ENCODE data around the gene PARN. TPM values are rescaled to one million over a fixed set of nuclear protein-coding genes. Genes with fewer than 3 reads are reported as not detected.
"Not testable (repeated sequence)": the region's sequence is repeated elsewhere in the genome, so short reads cannot be mapped to it uniquely, and the experiment has no call there.

PARN gene
- total RNA-seq, 1 experiment from 2014 or later = 42.5 TPM

- H3K27me3 ChIP-seq (ENCODE audit: insufficient read depth, low read length) = no peaks in the 10 kb centered on the region
- no peaks in the 10 kb centered on the region for H3K36me3 ChIP-seq (ENCODE audit: control insufficient read depth in 1 of 2, insufficient read depth in 2 of 2, low read length in 2 of 2)
- ChIA-PET RAD21 (ENCODE audit: low non-redundant PET in 1 of 2, low total read pairs in 2 of 2, uncharacterized antibody in 2 of 2, unreplicated experiment in 2 of 2) (no interaction called here), CTCF (no interaction called here), POLR2A (interaction anchor here (0.6 kb wide), 1 partner anchor 14 kb away, joined by 3 read pairs; no protein-coding TSS in a partner anchor)
- H3K9me2 ChIP-seq (ENCODE audit: insufficient read depth) = no peaks in the 10 kb centered on the region
- H3K79me2 ChIP-seq (ENCODE audit: insufficient read depth, low read length) = no peaks in the 10 kb centered on the region
- DNase-seq (ENCODE audit: low read depth, low spot score) = no peak
- no peak overlapping the region for H2AFZ ChIP-seq (ENCODE audit: low read depth, low read length, poor library complexity, severe bottlenecking)
- no peaks in the 10 kb centered on the region for H4K20me1 ChIP-seq (ENCODE audit: insufficient read depth)
- no peak for ATAC-seq
- H3K4me1 ChIP-seq (ENCODE audit: control insufficient read depth in 1 of 2, insufficient read depth in 2 of 2, low read length in 2 of 2) = peaks cover 44 to 63% of the 10 kb centered on the region in 2 experiments
- H3K9ac ChIP-seq (ENCODE audit: low read length) = no peak overlapping the region
- H3K9me3 ChIP-seq (ENCODE audit: control insufficient read depth in 1 of 2, insufficient read depth in 1 of 2, low read depth in 1 of 2, low read length in 2 of 2) = no peaks in the 10 kb centered on the region
- H3K27ac ChIP-seq (ENCODE audit: low read depth, low read length) = peak overlapping the region; percentile 91
- TF ChIP-seq ZFX (IDR thresholded peaks at IDR 0.05) (no peak), ATF3 (IDR thresholded peaks at IDR 0.05) (no peak), CEBPB (IDR thresholded peaks at IDR 0.05; ENCODE audit: low read depth) (no peak), ZBTB33 (IDR thresholded peaks at IDR 0.05; ENCODE audit: extremely low read depth, insufficient replicate concordance, low read length) (no peak), MAX (IDR thresholded peaks at IDR 0.05) (no peak), EGR1 (IDR thresholded peaks at IDR 0.05; ENCODE audit: low read depth) (no peak), EZH2 (IDR thresholded peaks at IDR 0.05) (no peak), ELF1 (IDR thresholded peaks at IDR 0.05; ENCODE audit: borderline replicate concordance, low read depth) (no peak), FOSL1 (IDR thresholded peaks at IDR 0.05; ENCODE audit: low read depth) (no peak), POLR2AphosphoS5 (IDR thresholded peaks at IDR 0.05; ENCODE audit: low read depth, low read length) (no peak), EZH2phosphoT487 (IDR thresholded peaks at IDR 0.05; ENCODE audit: borderline replicate concordance) (no peak), JUND (IDR thresholded peaks at IDR 0.05) (no peak)
- intact Hi-C loops (cut with micrococcal nuclease) = loop anchor here (5.0 kb wide), 2 partner anchors 96 to 104 kb away; no protein-coding TSS in a partner anchor
- H3K4me2 ChIP-seq (ENCODE audit: low read length) = peak overlapping the region; percentile 70
- no peak overlapping the region for H3K4me3 ChIP-seq (replicated peaks in 1 of 2; ENCODE audit: low read depth in 1 of 2, low read length in 2 of 2)
- no TSS peak for BruUV-seq (replicated peaks)
Measured at GRCh38 chr16:14398014-14398717, 231.9 kb downstream of the PARN start.

- CTCF ChIA-PET; RAD21 ChIA-PET (ENCODE audit: low non-redundant PET in 1 of 2, low total read pairs in 2 of 2, uncharacterized antibody in 2 of 2, unreplicated experiment in 2 of 2): not testable (repeated sequence)
- intact Hi-C loops (cut with micrococcal nuclease) = loop anchor here (5.0 kb wide), 2 partner anchors 94 to 106 kb away; no protein-coding TSS in a partner anchor
Measured at GRCh38 chr16:14395710-14396304, 234.3 kb downstream of the PARN start.

More at GRCh38 chr16:14395710-14396304, 234.3 kb downstream of the PARN start:
- H4K20me1 ChIP-seq (ENCODE audit: insufficient read depth); H3K27me3 ChIP-seq (ENCODE audit: insufficient read depth, low read length); BruUV-seq (replicated peaks); H3K4me3 ChIP-seq (replicated peaks in 1 of 2; ENCODE audit: low read depth in 1 of 2, low read length in 2 of 2); H3K79me2 ChIP-seq (ENCODE audit: insufficient read depth, low read length); H2AFZ ChIP-seq (ENCODE audit: low read depth, low read length, poor library complexity, severe bottlenecking); H3K27ac ChIP-seq (ENCODE audit: low read depth, low read length); H3K4me2 ChIP-seq (ENCODE audit: low read length); POLR2A ChIA-PET; DNase-seq (ENCODE audit: low read depth, low spot score); H3K36me3 ChIP-seq (ENCODE audit: control insufficient read depth in 1 of 2, insufficient read depth in 2 of 2, low read length in 2 of 2); H3K9me3 ChIP-seq (ENCODE audit: control insufficient read depth in 1 of 2, insufficient read depth in 1 of 2, low read depth in 1 of 2, low read length in 2 of 2); ATAC-seq; H3K9ac ChIP-seq (ENCODE audit: low read length); H3K9me2 ChIP-seq (ENCODE audit: insufficient read depth): not testable (repeated sequence)
- peaks cover 31 to 42% of the 10 kb centered on the region in 2 experiments for H3K4me1 ChIP-seq (ENCODE audit: control insufficient read depth in 1 of 2, insufficient read depth in 2 of 2, low read length in 2 of 2)
